Forelimb muscle (tissue), 1 donor: ENCODE results near the gene POLR1C. TPM values are rescaled to one million over a fixed set of nuclear protein-coding genes. Genes with fewer than 3 reads are reported as not detected.
"Not testable (repeated sequence)": the region's sequence is repeated elsewhere in the genome, so short reads cannot be mapped to it uniquely, and the experiment has no call there.

Source experiments
- DNase-seq: peaks from one replicate; pipeline ENCODE4 v3.0.0-alpha.2; 2013; ENCODE audit warnings: low read depth
- polyA plus RNA-seq: library from polyadenylated mRNA; unstranded; fragments of 120-200 nt; gene quantifications from one replicate; pipeline ENCODE4 v1.2.1, GENCODE V29; 2013; ENCODE audit not compliant: insufficient read length

POLR1C gene
- polyA plus RNA-seq, 1 donor: 14.3 TPM

GRCh38 chr6:43509984-43510826, 6.7 kb upstream of the POLR1C start, which contains the start of gene LRRC73:
Gene LRRC73 (minus strand): TSS chr6:43510346. CDS start chr6:43509785, 561 bp downstream.
- DNase-seq: no peak

- DNase-seq: no peak
These were observed 6.1 kb upstream of the POLR1C start for GRCh38 chr6:43510827-43511163.

- no peak for DNase-seq
These were observed 5.0 kb upstream of the POLR1C start for GRCh38 chr6:43511824-43512415.

DNA sequence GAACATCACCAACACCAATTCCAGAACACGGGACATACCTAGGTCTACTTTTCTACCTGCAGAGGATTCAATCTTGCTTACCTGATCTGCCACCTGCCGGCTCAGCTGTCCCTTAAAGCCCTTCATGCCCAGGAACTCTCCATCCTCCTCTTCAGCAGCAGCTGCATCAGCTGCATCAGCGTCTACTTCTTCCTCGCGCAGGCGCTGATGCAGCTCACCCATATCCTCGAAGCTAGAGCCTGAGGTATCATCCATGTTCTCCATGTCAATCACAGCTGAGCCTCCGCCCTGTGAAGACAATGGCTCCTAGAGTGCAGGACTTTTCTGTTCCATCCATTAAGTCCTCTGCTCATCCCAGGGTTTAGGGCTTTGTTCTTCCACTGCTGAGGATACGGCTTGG, 1.1 kb upstream of the POLR1C start:
- no peak for DNase-seq

DNA sequence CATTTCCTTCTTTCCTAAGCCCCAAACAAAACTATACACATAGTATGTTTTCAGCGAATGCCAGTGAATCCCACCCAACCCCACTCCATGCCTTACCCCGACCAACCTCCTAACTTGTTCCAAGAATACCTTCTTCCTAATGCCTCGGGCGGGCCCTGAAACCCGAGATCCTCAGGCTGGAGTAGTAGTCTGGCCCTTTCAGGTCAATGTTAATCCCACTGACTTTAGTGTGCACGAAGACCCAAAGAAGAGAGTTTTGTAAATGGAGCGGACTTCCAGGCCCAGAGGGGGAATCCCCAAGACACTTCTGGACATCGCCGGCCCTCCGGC, 557 bp upstream of the POLR1C start:
- no peak for DNase-seq

DNA sequence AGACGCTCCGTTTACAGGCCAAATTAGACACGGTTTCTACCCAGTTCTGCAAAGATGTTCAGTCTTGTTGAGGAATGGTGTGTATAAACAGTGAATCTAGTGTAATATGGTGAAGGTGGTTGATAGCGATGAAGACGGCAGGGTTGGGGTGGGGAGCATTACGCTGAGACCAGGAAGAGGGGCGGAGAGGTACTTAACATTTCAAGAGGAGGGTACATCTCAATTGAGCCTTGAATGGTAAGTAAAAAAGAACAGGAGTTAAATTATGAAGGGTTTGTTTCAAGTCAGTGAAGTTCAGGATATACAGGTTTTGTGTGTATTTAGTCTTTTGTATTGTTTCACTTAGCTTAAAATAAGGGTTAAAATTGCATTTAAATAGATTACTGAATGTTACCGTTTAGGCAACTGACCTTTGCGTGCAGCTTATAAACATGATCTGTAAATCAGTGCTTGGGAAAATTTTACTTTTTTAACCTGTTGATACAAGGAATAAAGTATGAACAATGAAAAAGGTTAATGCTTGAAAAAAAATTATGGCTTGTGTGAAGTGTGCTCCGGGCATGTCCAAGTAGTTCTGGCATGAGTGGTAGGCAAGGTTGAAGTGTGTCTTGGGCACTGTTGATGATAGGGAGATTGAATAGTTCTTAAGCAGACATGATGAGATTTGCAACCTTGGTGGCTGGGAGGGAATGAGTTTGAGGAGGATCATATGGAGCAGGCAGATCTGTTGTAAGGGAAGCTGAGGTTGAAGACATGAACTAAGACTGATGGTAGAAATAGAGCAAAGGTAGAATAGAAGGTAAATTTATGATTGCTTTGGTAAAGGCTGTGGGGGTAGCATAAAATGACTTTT, 842 bp downstream of the POLR1C start:
- DNase-seq: no peak

GRCh38 chr6:43520097-43520496, 3.2 kb downstream of the POLR1C start:
- DNase-seq: no peak

DNA sequence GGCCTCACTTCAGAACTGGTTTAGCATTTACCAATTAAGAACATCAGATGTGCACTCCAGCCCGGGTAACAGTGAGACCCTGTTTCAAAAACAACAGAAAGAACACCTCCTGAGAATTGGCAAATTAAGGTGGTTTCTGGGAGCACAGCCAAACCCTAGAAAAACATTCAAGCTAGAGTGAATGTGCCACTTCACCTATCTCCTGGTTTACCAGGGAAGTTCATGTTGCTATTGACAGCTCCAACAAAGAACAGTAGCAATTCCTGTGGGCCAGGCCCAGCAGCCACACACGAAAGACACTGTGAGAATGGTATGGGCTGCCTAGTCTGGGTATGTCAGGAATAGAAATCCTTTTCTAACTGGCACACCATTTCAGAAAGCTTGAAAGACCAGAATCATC, 4.9 kb downstream of the POLR1C start:
- no peak for DNase-seq

DNA sequence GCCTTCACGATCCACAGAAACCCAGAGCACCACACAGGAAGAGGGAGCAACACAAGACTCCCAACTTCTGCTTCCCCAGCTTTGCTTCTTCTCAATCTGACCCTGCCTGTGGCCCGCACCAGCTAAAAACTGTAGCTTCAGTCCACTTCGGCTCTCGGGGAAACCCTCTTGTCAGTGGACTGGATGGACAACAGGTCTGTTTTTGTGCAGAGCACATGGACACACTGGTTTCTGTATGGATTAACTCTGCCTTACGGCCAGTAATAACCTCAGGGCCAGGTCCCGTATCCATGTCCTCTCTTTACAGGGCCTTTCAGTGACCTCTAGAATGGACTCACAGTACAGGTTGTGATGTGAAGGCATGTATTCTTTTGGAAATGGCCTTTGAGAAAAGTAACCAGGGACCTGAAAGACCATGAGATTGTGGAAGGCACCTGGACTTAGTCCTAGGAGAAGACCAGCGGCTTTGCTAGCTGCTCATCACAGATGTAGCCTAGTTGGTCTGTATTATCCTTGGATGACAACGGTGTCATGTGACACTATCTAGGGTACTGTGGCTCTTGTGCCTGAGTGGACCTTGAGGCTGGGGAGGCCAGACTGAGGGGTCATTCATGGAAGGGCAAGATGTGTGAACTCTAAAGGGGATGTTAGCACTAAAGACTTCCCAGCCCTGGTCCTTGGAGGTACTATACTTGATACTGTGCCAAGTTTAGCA, 5.8 kb downstream of the POLR1C start:
- no peak for DNase-seq

DNA sequence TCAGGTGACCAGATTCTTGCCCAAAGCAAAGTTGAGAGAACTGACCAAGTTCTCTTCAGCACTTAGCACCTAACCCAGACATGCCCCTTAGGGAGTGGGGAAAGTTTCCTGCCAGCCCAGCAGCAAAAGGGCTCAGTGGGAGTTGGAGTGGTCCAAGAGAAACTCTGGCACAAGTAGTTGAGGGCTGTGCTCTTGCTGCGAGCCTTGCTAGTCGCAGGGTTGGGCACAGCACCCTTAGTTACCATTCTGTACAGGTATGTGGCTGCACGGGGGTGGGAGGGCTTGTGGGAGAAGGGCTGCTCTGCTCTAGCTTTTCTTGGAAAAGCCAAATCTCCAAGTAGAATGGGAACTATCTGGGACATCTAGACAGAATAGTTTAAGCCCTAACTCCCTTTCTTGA, 6.4 kb downstream of the POLR1C start:
- no peak for DNase-seq

- no peak for DNase-seq
These were observed 7.6 kb downstream of the POLR1C start for GRCh38 chr6:43524483-43524961.

GRCh38 chr6:43532201-43532600, 15.3 kb downstream of the POLR1C start:
- DNase-seq: no peak

GRCh38 chr6:43538986-43539385, 22.1 kb downstream of the POLR1C start:
- not testable (repeated sequence) for DNase-seq

DNA sequence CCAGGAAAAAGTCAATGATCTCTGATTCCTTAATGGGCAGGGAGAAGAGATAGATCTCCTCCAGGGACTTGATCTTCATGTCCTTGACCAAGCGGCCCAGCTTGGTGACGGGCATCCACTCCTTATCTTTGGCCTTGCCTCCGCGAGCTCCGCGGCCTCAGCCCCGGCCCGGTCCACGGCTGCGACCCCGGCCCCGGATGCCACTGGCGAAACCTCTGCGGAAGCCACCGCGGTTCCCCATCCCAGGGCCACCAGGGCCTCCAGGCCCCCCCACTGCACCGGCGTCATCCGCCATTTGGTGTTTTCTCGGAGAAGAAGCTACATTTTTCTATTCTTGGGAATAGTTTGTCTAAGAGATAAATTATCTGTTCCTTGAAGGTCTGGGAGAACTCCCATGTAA, 22.5 kb downstream of the POLR1C start:
- DNase-seq: not testable (repeated sequence)

DNA sequence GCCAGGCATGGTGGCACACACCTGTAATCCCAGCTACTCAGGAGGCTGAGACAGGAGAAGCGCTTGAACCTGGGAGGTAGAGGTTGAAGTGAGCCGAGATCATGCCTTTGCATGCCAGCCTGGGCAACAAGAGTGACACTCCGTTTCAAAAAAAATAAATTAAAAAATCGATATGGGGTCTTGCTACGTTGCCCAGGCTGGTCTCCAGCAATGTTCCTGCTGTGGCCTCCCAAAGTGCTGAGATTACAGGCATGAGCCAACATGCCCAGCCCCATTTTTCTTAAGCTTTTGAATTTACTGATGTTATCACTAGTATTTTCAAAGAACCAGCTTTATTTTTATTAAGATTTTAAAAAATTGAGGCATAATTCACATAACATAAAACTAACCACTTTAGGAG, 23.6 kb downstream of the POLR1C start:
- DNase-seq: no peak

DNA sequence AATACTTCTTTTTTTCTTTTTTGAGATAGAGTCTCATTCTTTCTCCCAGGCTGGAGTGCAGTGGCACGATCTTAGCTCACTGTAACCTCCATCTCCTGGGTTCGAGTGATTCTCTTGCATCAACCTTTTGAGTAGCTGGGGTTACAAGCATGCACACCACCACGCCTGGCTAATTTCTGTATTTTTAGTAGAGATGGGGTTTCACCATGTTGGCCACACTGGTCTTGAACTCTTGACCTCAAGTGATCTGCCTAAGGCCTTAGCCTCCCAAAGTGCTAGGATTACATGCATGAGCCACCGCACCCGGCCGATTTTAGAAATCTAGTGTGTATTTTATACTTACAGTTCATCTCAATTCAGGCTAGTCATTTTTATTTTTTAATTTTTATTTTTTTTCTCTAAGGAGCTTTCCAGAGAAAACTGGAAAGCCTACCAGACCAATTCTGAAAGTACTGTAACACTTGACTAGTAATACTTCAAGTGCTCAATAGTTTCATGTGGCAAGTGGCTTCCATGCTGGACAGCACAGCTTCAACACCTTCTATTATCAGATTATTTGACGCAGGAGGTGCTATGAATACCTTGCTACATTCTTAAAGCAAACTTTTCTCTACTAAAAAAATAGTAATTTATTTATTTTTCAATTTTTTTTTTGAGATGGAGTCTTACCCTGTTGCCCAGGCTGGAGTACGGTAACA, 25.0 kb downstream of the POLR1C start:
- no peak for DNase-seq

DNA sequence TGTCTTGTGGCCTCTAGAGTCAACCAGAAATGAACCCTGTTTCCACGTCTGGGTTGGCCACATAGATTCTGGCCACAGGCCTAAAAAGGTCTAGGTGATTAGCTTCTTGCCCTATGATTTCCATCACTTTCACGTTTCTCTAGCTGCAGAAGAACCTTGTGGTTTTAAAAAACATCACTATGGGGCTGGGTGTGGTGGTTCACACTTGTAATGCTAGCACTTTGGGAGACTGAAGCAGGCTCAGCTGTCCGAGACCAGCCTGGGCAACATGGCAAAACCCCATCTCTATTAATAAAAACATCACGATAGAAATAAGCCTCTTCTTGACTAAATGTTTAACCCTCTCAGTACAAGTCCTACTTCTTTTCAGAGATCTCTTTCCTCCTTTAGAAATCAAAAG, 27.6 kb downstream of the POLR1C start:
- no peak for DNase-seq

DNA sequence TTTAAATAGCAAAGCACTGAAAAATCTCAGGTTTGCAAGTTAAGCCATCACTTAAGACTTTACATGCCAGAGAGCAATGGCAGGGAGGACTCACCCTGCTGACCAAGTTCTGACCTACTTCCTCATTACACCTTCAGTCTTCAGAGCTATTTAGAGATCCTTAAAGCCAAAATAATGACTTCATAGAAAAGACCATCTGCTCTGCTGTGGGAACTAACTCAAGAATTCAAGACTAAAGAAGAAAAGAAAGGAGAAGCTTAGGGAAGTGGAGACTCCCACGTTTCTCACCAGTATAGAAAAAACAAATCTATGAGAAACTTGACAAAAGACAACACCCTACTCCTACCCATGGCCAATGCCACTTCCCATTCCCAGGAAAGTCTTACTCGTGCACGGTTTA, 30.3 kb downstream of the POLR1C start:
- DNase-seq: no peak

DNA sequence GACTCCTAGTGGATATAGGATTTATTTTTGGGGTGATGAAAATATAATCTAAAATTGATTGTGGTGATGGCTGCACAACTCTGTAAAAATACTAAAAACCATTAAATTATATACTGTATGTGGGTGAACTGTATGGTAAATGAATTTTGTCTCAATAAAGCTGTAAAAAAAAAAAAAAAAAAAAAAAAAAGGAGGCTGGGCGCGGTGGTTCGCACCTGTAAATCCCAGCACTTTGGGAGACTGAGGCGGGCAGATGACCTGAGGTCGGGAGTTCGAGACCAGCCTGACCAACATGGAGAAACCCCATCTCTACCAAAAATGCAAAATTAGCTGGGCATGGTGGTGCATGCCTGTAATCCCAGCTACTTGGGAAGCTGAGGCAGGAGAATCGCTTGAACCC, 40.7 kb downstream of the POLR1C start:
- DNase-seq: not testable (repeated sequence)

DNA sequence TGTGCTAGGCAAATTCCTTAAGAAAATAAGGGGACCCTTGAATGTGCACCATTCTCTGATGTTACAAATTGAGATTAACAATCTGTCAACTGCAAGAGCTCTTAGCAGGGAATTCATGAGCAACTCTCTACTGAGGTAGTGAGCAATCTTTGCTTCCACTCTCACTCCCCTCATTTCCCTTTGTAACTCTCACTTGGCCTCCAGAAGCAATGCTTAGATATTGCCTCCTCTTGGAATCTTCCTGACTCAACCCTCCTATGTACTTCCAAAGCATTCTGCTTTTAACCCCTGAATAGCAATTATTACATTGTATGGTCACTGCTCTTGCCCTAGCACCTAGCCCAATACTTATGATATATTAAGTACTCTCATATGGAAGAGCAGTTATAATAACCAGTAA, 42.4 kb downstream of the POLR1C start:
- no peak for DNase-seq

DNA sequence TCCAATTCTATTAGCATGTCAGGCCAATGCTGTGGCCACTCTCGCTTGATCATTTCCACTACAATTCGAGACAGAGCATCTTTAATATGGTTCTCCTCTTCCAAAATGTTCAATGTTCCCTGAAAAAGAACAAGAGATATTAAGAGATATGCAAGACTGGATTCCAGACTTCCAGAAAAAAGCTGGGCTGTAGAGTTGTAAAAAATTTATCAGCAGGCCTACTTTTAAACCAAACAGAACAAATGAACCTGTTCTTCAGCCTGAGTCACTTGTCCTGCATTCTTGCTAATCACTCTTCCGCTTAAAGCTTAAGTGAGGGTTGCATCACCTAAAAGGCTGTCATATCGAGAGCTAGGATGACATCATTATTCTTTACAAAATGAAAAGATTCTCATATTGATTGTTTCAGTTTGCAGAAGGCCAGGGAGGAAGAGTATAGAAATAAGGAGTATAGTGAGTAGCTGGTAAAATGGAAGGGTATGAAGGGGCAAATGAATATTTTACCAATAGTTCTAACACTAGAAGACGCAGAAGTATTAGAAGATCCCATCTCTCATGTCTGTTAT, 54.1 kb downstream of the POLR1C start:
- DNase-seq: no peak
